Measurements from ENCODE around the gene PTBP3.

PTBP3 gene

GRCh38 chr9:112168197-112168596 is 165.2 kb downstream of the PTBP3 start:
- peak; percentile 45 for DNase-seq (ENCODE audit: low spot score)

Measured in CD4-positive, alpha-beta T cell treated with Interleukin-2 at 100 ng/mL for 4 hours (primary cell).